Transverse colon (tissue), 4 donors: Measurements from ENCODE around the gene TNNI3K.

Source experiments
- POLR2AphosphoS5 ChIP-seq, 3 donors: sonication (generic); formaldehyde crosslinking; IDR thresholded peaks; one replicate each; pipeline ENCODE4 v1.6.1; 2016; ENCODE audit warnings: antibody characterized with exemption in 3 of 3
- TF ChIP-seq, protein P1 (sequence below), 5 experiments: fragments of 200-600 bp in 3 of 5; fragments of 450-650 bp in 2 of 5; sonication (generic) in 3 of 5; IDR thresholded peaks; 1 replicate in 2 of 5; 2 replicates in 3 of 5; pipeline ENCODE4 v1.5.1; 2016 to 2017; ENCODE audit warnings: antibody characterized with exemption in 5 of 5, inconsistent platforms in 3 of 5, mild to moderate bottlenecking in 2 of 5, moderate library complexity in 1 of 5

- TF ChIP-seq, protein P1, sequence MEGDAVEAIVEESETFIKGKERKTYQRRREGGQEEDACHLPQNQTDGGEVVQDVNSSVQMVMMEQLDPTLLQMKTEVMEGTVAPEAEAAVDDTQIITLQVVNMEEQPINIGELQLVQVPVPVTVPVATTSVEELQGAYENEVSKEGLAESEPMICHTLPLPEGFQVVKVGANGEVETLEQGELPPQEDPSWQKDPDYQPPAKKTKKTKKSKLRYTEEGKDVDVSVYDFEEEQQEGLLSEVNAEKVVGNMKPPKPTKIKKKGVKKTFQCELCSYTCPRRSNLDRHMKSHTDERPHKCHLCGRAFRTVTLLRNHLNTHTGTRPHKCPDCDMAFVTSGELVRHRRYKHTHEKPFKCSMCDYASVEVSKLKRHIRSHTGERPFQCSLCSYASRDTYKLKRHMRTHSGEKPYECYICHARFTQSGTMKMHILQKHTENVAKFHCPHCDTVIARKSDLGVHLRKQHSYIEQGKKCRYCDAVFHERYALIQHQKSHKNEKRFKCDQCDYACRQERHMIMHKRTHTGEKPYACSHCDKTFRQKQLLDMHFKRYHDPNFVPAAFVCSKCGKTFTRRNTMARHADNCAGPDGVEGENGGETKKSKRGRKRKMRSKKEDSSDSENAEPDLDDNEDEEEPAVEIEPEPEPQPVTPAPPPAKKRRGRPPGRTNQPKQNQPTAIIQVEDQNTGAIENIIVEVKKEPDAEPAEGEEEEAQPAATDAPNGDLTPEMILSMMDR (IDR thresholded peaks at IDR 0.05), result no peak
- TF ChIP-seq POLR2AphosphoS5 (IDR thresholded peaks at IDR 0.05), result no peak
Measured at GRCh38 chr1:74427681-74428080, 192.5 kb downstream of the TNNI3K start.
